ENCODE results near the gene LY6G6C. TPM values are rescaled to one million over a fixed set of nuclear protein-coding genes. Genes with fewer than 3 reads are reported as not detected.

The LY6G6C gene
- total and polyA plus RNA-seq, 2 donors (not counting 1 experiment from before 2014, with no cell fraction given): 0.13 TPM; not detected in 1

- Histone ChIP-seq H3K27ac (ENCODE audit: low read length in 2 of 2) (no peak overlapping the region), H3K4me2 (replicated peaks; ENCODE audit: low read depth, low read length, poor library complexity, severe bottlenecking) (no peak overlapping the region), H3K4me1 (ENCODE audit: control insufficient read depth in 2 of 2, insufficient read depth in 2 of 2, low read length in 2 of 2) (peaks cover 15 to 24% of the 10 kb centered on the region in 2 donors), H2AFZ (ENCODE audit: insufficient read depth, low read depth, low read length, poor library complexity, severe bottlenecking) (no peak overlapping the region), H3K27me3 (replicated peaks in 1 of 4; ENCODE audit: control extremely low read depth in 1 of 4, control insufficient read depth in 3 of 4, insufficient read depth in 4 of 4, low read length in 3 of 4) (peaks cover 0 to 6% (median 0%) of the 10 kb centered on the region in 4 experiments), H3K9ac (ENCODE audit: low read length) (no peak overlapping the region), H3K36me3 (replicated peaks in 1 of 2; ENCODE audit: control extremely low read depth in 1 of 2, control insufficient read depth in 1 of 2, extremely low read depth in 1 of 2, insufficient read depth in 2 of 2, low read length in 1 of 2) (no peaks in the 10 kb centered on the region), H3K79me2 (ENCODE audit: control insufficient read depth, insufficient read depth, low read length) (no peaks in the 10 kb centered on the region), H3K9me3 (ENCODE audit: control extremely low read depth in 1 of 3, control insufficient read depth in 2 of 3, insufficient read depth in 1 of 3, low read length in 2 of 3) (no peaks in the 10 kb centered on the region), H3K4me3 (ENCODE audit: control extremely low read depth in 1 of 5, extremely low read depth in 1 of 5, insufficient read depth in 1 of 5, low read depth in 2 of 5, low read length in 4 of 5) (no peak overlapping the region), H4K20me1 (ENCODE audit: control insufficient read depth, insufficient read depth, low read length, poor library complexity, severe bottlenecking) (no peaks in the 10 kb centered on the region)
- ATAC-seq (ENCODE audit: low read depth) (no peak), DNase-seq (no peak)
- no peak for TF ChIP-seq EZH2 (IDR thresholded peaks at IDR 0.05; ENCODE audit: borderline replicate concordance, insufficient read depth, low read depth, low read length, poor library complexity, severe bottlenecking)
- no peak for TF ChIP-seq CTCF (IDR thresholded peaks at IDR 0.05)
- no peaks in the 10 kb centered on the region for H3K9me3 Mint-ChIP-seq (ENCODE audit: insufficient read depth)
- H3K27me3 Mint-ChIP-seq: peaks cover 3% of the 10 kb centered on the region
- H3K4me1 Mint-ChIP-seq: peaks cover 18% of the 10 kb centered on the region
- no peak overlapping the region for H3K4me3 Mint-ChIP-seq
- H3K27ac Mint-ChIP-seq: no peak overlapping the region
- intact Hi-C loops (cut with micrococcal nuclease): no loop called here
- CTCF ChIA-PET: no interaction called here
- 89% methylated on average over 1 of the region's 3 CpGs for WGBS (ENCODE audit: insufficient coverage)
- POLR2A ChIA-PET: no interaction called here
Measured at GRCh38 chr6:31708224-31708623, 13.3 kb downstream of the LY6G6C start.

- Histone ChIP-seq H3K9me3 (ENCODE audit: control extremely low read depth in 1 of 3, control insufficient read depth in 2 of 3, insufficient read depth in 1 of 3, low read length in 2 of 3) (no peaks in the 10 kb centered on the region), H3K27ac (ENCODE audit: low read length in 2 of 2) (no peak overlapping the region), H3K36me3 (replicated peaks in 1 of 2; ENCODE audit: control extremely low read depth in 1 of 2, control insufficient read depth in 1 of 2, extremely low read depth in 1 of 2, insufficient read depth in 2 of 2, low read length in 1 of 2) (no peaks in the 10 kb centered on the region), H3K27me3 (replicated peaks in 1 of 4; ENCODE audit: control extremely low read depth in 1 of 4, control insufficient read depth in 3 of 4, insufficient read depth in 4 of 4, low read length in 3 of 4) (peaks cover 0 to 6% (median 0%) of the 10 kb centered on the region in 4 experiments), H3K4me1 (ENCODE audit: control insufficient read depth in 2 of 2, insufficient read depth in 2 of 2, low read length in 2 of 2) (peaks cover 15 to 24% of the 10 kb centered on the region in 2 donors), H3K4me3 (ENCODE audit: control extremely low read depth in 1 of 5, extremely low read depth in 1 of 5, insufficient read depth in 1 of 5, low read depth in 2 of 5, low read length in 4 of 5) (no peak overlapping the region), H3K4me2 (replicated peaks; ENCODE audit: low read depth, low read length, poor library complexity, severe bottlenecking) (no peak overlapping the region), H4K20me1 (ENCODE audit: control insufficient read depth, insufficient read depth, low read length, poor library complexity, severe bottlenecking) (no peaks in the 10 kb centered on the region), H3K9ac (ENCODE audit: low read length) (no peak overlapping the region), H2AFZ (ENCODE audit: insufficient read depth, low read depth, low read length, poor library complexity, severe bottlenecking) (no peak overlapping the region), H3K79me2 (ENCODE audit: control insufficient read depth, insufficient read depth, low read length) (peaks cover 3% of the 10 kb centered on the region)
- TF ChIP-seq EZH2 (IDR thresholded peaks at IDR 0.05; ENCODE audit: borderline replicate concordance, insufficient read depth, low read depth, low read length, poor library complexity, severe bottlenecking): no peak
- no peak for TF ChIP-seq CTCF (IDR thresholded peaks at IDR 0.05)
- intact Hi-C loops (cut with micrococcal nuclease): no loop called here
- peaks cover 2% of the 10 kb centered on the region for H3K27me3 Mint-ChIP-seq
- WGBS (ENCODE audit: insufficient coverage): 94% methylated on average over 8 of the region's 10 CpGs
- DNase-seq (no peak), ATAC-seq (ENCODE audit: low read depth) (no peak)
- no peak overlapping the region for H3K4me3 Mint-ChIP-seq
- CTCF ChIA-PET: no interaction called here
- H3K9me3 Mint-ChIP-seq (ENCODE audit: insufficient read depth): no peaks in the 10 kb centered on the region
- POLR2A ChIA-PET: no interaction called here
- H3K4me1 Mint-ChIP-seq: peaks cover 20% of the 10 kb centered on the region
- no peak overlapping the region for H3K27ac Mint-ChIP-seq
Measured at GRCh38 chr6:31707701-31708100, 13.8 kb downstream of the LY6G6C start.
